HG03442 (cell line): Measurements from ENCODE around the gene LRG1.
"Not testable (repeated sequence)": the region's sequence is repeated elsewhere in the genome, so short reads cannot be mapped to it uniquely, and the experiment has no call there.

Experiments
- ATAC-seq: cut with Tn5 transposase; IDR thresholded peaks from one replicate; pipeline ENCODE4 v1.9.1; 2021; ENCODE audit warnings: mild to moderate bottlenecking, moderate library complexity; ENCODE audit not compliant: unreplicated experiment

LRG1 gene

GRCh38 chr19:4529924-4530522 lies 9.8 kb downstream of the LRG1 start:
- ATAC-seq = no peak

GRCh38 chr19:4528843-4529242 lies 11.0 kb downstream of the LRG1 start:
- no peak for ATAC-seq

DNA sequence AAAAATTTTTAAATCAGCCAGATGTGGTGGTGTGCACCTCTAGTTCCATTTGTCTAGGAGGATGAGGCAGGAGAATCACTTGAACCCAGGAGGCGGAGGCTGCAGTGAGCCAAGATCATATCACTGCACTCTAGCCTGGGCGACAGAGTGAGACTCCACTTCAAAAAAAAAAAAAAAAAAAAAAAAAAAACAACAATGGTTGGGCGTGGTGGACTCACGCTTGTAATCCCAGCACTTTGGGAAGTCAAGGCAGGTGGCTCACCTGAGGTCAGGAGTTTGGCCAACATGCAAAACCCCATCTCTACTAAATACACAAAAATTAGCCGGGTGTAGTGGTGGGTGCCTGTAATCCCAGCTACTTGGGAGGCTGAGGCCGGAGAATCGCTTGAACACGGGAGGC lies 12.5 kb downstream of the LRG1 start:
- not testable (repeated sequence) for ATAC-seq

DNA sequence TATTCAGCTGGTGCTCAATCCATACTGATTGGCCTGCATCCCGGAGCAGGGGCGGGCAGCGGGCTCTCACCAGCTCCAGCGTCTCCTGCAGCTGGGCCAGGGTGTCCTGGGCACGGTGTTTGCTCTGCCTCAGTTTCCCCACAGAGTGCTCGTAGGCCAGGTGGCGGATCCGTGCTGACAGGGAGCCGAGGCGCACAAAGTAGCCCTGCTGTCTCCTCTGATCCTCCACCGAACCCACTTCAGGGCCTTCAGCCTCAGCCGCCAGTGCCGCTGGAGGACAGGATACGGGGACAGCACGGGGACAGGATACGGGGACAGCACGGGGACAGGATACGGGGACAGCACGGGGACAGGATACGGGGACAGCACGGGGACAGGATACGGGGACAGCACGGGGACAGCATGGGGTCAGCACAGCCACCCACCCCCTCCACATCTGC lies 14.3 kb downstream of the LRG1 start:
- ATAC-seq = no peak

- no peak for ATAC-seq
These were observed 14.9 kb downstream of the LRG1 start for GRCh38 chr19:4524808-4525562.

DNA sequence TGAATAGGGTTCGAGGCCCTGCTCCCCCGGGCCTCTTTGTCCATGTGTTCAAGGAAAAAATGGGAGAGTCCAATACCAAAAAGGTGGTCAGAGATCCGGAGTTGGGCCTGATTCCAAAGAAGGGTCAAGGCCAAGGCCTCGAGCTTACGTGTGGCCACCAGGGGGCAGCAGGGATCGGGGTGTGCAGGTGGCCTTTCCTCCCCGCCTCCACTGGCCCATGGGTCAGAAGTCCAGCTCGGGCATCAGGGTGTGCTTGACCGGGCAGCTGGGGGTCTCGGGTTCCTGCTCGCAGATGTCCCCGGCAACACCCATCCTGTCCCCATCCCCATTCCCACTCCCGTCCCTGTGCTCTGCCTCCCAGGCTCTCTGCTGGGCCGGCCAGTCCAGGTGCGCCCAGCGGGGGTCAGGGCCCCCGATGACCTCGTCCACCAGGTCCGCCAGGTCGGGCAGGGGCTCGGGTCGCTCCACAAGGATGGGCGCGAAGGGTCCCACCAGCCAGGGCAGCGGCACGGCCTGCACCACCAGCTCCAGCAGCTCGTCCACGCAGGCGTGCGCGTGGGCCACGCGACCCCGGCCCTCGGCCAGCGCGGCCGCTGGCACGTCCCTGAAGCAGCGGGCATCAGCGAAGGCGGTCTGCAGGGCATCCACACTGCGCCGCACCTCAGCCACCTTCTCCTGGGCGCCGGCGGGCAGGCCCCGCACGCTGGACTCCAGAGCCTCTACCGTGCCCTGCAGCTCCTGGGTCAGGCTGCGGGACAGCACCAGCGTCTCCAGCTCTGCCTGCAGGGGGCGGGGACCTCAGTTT lies 16.3 kb downstream of the LRG1 start:
- no peak for ATAC-seq

- no peak for ATAC-seq
These were observed 17.4 kb downstream of the LRG1 start for GRCh38 chr19:4522291-4523002.

DNA sequence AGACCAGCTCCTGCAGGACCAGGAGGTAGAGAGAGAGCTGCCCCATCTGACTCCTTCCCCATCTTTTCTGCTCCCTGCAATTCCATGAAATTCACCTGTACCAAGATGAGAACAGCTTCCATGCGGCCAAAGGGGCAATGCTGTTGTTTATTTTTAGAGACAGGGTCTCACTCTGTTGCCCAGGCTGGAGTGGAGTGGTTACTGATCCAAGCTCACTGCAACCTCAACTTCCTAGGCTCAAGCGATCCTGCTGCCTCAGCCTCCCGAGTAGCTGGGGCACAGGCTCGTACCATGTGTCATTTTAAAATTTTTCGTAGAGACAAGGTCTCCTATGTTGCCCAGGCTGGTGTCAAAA lies 18.0 kb downstream of the LRG1 start:
- ATAC-seq = no peak

DNA sequence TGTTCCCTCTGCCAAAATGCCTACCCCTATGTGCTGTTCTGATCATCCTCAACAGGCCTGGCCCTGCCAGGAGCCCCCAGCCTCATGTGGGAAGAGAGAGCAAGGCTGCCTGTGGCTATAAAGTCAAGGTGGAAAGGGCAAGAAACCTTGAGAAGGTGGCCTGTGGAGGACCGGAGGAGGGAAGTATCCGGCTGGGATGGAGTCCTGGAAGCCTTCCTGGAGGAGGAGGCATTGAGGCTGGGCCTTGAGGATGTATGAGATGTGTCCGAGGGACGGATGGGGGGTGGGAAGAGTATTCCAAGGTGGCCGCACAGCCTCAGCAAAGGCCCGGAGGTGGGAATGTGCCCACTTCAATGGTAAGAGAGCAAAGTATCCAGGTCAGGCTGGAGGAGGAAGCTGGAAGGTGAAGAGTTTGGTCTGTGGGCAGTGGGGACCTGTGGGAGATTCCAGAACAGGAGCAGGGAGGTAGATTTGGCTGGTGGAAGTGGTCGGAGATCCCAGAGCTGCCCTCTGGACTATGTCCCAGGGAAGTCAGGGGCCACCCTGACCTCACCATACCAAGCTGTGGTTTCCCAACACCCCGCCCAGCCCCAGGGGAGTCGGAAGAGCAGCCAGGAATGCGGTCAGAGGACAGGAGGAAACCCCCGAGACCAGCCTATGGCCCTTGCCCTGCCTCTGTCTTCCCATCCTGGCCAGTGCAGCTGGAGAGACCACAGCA lies 18.5 kb downstream of the LRG1 start:
- no peak for ATAC-seq

- no peak for ATAC-seq
These were observed 20.1 kb downstream of the LRG1 start for GRCh38 chr19:4519521-4520277.

DNA sequence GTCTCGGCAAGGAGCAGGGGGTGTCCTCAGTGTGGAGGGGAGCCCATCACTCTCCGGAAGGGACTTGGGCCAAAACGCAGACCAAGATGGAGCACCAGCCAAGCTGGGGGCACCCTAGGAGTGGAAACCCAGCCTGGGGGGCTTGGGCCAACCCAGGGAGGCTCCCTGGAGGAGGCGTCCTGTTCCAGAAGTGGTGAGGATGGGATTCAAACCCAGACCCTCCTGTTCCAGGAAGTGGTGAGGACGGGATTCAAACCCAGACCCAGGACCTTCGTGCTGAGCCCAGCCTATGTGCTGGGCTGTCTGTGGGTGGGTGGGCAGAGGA lies 20.7 kb downstream of the LRG1 start:
- ATAC-seq = no peak

DNA sequence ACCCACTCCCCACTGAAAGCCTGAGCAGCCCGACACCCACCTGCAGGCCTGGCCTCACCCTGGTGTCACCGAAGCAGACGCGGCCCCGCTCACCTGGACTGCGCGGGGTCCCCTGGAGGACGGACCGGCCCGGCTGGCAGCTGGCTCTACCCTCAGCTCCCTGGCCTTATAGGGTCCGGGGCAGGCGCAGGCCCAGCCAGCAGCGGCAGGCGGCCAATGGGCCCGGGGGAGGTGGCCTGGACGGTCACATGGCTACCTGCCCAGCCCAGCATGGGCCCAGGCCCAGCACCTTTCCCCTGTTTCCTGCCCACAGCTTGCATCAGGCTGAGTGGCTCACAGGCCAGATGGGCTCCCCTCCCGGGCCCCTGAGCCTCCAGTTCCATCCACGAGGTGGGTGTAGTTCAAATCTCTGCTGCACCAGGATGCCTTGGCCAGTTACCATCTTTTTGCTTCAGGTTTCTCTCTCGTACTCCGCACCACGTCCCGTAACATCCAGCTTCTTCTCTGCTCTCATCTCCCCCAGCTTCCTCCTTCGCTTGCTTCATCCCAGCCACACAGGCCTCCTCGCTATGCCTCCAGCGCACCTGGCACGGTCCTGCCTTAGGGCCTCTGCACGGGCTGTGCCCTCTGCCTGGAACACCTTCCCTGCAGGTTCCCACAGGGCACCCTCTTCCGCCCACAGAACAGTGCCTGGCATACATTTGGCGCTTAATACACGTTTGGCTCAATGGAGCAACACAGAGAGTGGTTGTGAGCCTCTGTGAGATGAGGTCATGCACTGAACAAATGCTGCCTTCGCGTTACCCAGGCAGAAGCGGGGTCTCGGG lies 21.3 kb downstream of the LRG1 start, which contains the start of gene PLIN4:
Gene PLIN4 (minus strand): TSS at position 142 of the 827 bp plus-strand sequence. CDS start 214 bp downstream, outside the sequence.
- no peak for ATAC-seq

GRCh38 chr19:4517451-4518057 lies 22.3 kb downstream of the LRG1 start:
- ATAC-seq = no peak

GRCh38 chr19:4516939-4517300 lies 22.9 kb downstream of the LRG1 start:
- ATAC-seq = no peak

GRCh38 chr19:4516199-4516938 lies 23.5 kb downstream of the LRG1 start:
- no peak for ATAC-seq

- ATAC-seq = no peak
These were observed 24.1 kb downstream of the LRG1 start for GRCh38 chr19:4515732-4516131.

- no peak for ATAC-seq
These were observed 26.6 kb downstream of the LRG1 start for GRCh38 chr19:4513248-4513647.

DNA sequence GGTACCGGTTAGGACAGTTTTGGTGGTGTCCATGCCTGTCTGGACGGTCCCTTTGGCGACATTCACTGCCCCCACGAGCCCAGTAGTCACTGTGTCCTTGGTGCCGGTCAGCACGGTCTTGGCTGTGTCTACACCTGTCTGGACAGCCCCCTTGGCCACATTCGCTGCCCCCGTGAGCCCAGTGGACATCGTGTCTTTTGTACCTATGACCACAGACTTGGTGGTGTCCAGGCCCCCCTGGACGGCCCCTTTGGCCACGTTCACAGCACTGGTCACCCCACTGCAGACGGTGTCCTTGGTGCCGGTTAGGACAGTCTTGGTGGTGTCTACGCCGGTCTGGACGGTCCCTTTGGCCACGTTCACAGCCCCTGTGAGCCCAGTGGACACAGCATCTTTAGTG lies 27.8 kb downstream of the LRG1 start:
- no peak for ATAC-seq
